Mammary epithelial cell (primary cell): ENCODE results near the gene ZBTB20.

Source experiments
- CTCF ChIP-seq, 2 donors: IDR thresholded peaks in 1 of 2; conservative IDR thresholded peaks in 1 of 2; 2 replicates each; pipeline ENCODE4 v1.5.1; 2011 to 2012; ENCODE audit warnings: inconsistent platforms in 2 of 2, low read length in 2 of 2, mild to moderate bottlenecking in 2 of 2, control low read depth in 1 of 2, low read depth in 1 of 2; ENCODE audit not compliant: insufficient read depth in 1 of 2; ENCODE audit errors: extremely low read depth in 1 of 2
- EZH2 ChIP-seq: IDR thresholded peaks from 2 replicates; pipeline ENCODE4 v1.6.1; 2012; ENCODE audit warnings: low read length, inconsistent platforms, borderline replicate concordance

DNA sequence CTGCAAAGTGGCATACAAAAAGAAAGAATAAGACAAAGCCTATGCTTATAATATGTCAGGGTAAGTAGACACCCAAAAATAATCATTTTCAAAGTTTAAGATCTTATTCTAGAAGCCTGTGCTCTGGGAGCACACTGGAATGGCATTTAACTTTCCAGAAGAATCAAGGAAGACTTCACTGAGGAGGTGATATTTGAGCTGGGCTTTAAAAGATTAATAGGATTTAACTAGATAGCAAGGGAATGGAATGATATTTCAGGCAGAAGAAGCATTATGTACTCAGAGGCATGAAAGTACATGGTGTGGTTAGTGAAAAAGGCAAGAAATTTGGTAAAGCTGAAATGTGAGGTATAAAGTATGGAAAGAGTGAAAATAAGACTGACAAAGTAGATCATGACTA lies 106.8 kb downstream of the ZBTB20 start:
- TF ChIP-seq CTCF (conservative IDR thresholded peaks at IDR 0.05 in 1 of 2, IDR thresholded peaks at IDR 0.05 in 1 of 2; ENCODE audit: extremely low read depth in 1 of 2, insufficient read depth in 1 of 2, low read depth in 1 of 2, low read length in 2 of 2) (no peak), EZH2 (no peak)
